K562 (cell line): ENCODE results near the gene B3GALT4. TPM values are rescaled to one million over a fixed set of nuclear protein-coding genes. Genes with fewer than 3 reads are reported as not detected.

ENCODE experiments used
- ASH1L ChIP-seq: fragments of 450-650 bp; IDR thresholded peaks from 2 replicates; pipeline ENCODE4 v1.6.1; 2018; ENCODE audit warnings: borderline replicate concordance, mild to moderate bottlenecking, low read depth; ENCODE audit not compliant: partially characterized antibody
- ATF7 ChIP-seq: fragments of 450-650 bp; IDR thresholded peaks from 2 replicates; pipeline ENCODE4 v1.7.1; 2014; ENCODE audit warnings: mild to moderate bottlenecking, moderate library complexity
- GABPB2 ChIP-seq: fragments of 250-450 bp; sonication (Bioruptor Pico); conservative IDR thresholded peaks from 2 replicates; pipeline ENCODE4 v1.5.1; 2021; ENCODE audit warnings: mild to moderate bottlenecking
- GATAD2B ChIP-seq: fragments of 450-650 bp; IDR thresholded peaks from 2 replicates; pipeline ENCODE4 v1.6.1; 2017; ENCODE audit warnings: mild to moderate bottlenecking, borderline replicate concordance
- HNRNPLL ChIP-seq: fragments of 200-400 bp; formaldehyde crosslinking; IDR thresholded peaks from 2 replicates; pipeline ENCODE4 v1.6.1; 2017; ENCODE audit warnings: low read length, low read depth, mild to moderate bottlenecking; ENCODE audit not compliant: poor library complexity, severe bottlenecking
- POLR2B ChIP-seq: fragments of 450-650 bp; IDR thresholded peaks from 2 replicates; pipeline ENCODE4 v1.6.1; 2018; ENCODE audit warnings: low read depth; ENCODE audit not compliant: partially characterized antibody
- RBM15 ChIP-seq: fragments of 200-400 bp; formaldehyde crosslinking; IDR thresholded peaks from 2 replicates; pipeline ENCODE4 v1.6.1; 2018; ENCODE audit warnings: mild to moderate bottlenecking, low read length, moderate library complexity; ENCODE audit not compliant: insufficient read depth
- SETDB1 ChIP-seq: IDR thresholded peaks from one replicate; pipeline ENCODE4 v1.6.1; 2012; ENCODE audit warnings: low read length, control low read depth, inconsistent platforms
- TAF15 ChIP-seq: fragments of 200-400 bp; formaldehyde crosslinking; IDR thresholded peaks from 2 replicates; pipeline ENCODE4 v1.6.1; 2017; ENCODE audit warnings: mild to moderate bottlenecking, low read depth, low read length, moderate library complexity
- ZC3H8 ChIP-seq: fragments of 450-650 bp; IDR thresholded peaks from 2 replicates; pipeline ENCODE4 v1.6.1; 2017
- ZNF668 ChIP-seq: fragments of 250-450 bp; sonication (Bioruptor Pico); IDR thresholded peaks from 2 replicates; pipeline ENCODE4 v1.8.0; 2022; ENCODE audit warnings: mild to moderate bottlenecking, inconsistent platforms
- ZNF695 ChIP-seq: fragments of 450-650 bp; formaldehyde crosslinking; IDR thresholded peaks from 2 replicates; pipeline ENCODE4 v1.4.0; 2020; ENCODE audit warnings: mild to moderate bottlenecking, moderate library complexity
- ZNF717 ChIP-seq: fragments of 250-450 bp; sonication (Bioruptor Pico); IDR thresholded peaks from 2 replicates; pipeline ENCODE4 v1.5.0; 2021
- ZNF780A ChIP-seq: fragments of 250-450 bp; sonication (Bioruptor Pico); IDR thresholded peaks from 2 replicates; pipeline ENCODE4 v1.5.0; 2021; ENCODE audit warnings: mild to moderate bottlenecking
- polyA plus RNA-seq, 8 experiments: library from polyadenylated mRNA; depleted of rRNA in 4 of 8; stranded (reverse) in 5 of 8; unstranded in 3 of 8; fragments of >200 nt; fragmentation: Nextera tagmentation in 2 of 8; fragmentation: Illumina TruSeq in 1 of 8; extraction: Ambion mirVana in 2 of 8; extraction: Trizol in 1 of 8; gene quantifications; 2 replicates each; pipeline versions ENCODE4 v1.2.1 to v1.2.3, GENCODE V29; 2011 to 2014; ENCODE audit warnings: inconsistent platforms in 1 of 8, missing spikeins in 1 of 8
- total RNA-seq, 7 experiments: library from RNA; depleted of rRNA in 6 of 7; stranded (reverse); fragments of >200 nt in 6 of 7; fragmentation: Illumina TruSeq in 2 of 7; extraction: Trizol in 2 of 7; gene quantifications; 2 replicates each; pipeline versions ENCODE4 v1.2.1 to v1.2.3, GENCODE V29; 2011 to 2021; ENCODE audit warnings: low replicate concordance in 1 of 7
- TF ChIP-seq, protein P1 (sequence below), 3 experiments: fragments of 200-800 bp in 1 of 3; sonication (Bioruptor generic) in 1 of 3; sonication (generic) in 1 of 3; formaldehyde crosslinking in 1 of 3; IDR thresholded peaks; 2 replicates each; pipeline versions ENCODE4 v1.6.1 to v1.8.0; 2016 to 2022; ENCODE audit warnings: mild to moderate bottlenecking in 2 of 3, missing compliant biosample characterization in 2 of 3, missing genetic modification characterization in 2 of 3, missing genetic modification reagents in 1 of 3
- TF ChIP-seq, protein P2 (sequence below): fragments of 250-450 bp; sonication (Bioruptor Pico); IDR thresholded peaks from 2 replicates; pipeline ENCODE4 v1.4.0; 2020
- TF ChIP-seq, protein P3 (sequence below): conservative IDR thresholded peaks from 2 replicates; pipeline ENCODE4 v1.6.1; 2011; ENCODE audit warnings: low read depth, mild to moderate bottlenecking, low read length; ENCODE audit not compliant: control insufficient read depth

B3GALT4 gene
- total and polyA plus RNA-seq, 9 of the 15 experiments (the other 6 are each of a cell fraction or from before 2014, with no cell fraction given): 0.11 to 1.3 (median 0.53) TPM; not detected in 1

- TF ChIP-seq ASH1L (peak; percentile 62), TAF15 (0 out of 2 replicates have a peak, but pooled peaks have one; percentile 78), ZNF695 (CRISPR knock-in tag) (0 out of 2 replicates have a peak, but pooled peaks have one; percentile 9), ATF7 (peak; percentile 93), RBM15 (no peak), ZNF668 (CRISPR knock-in tag) (peak; percentile 10; the same call in 1 of the 2 replicates), GATAD2B (peak; percentile 52; the same call in 1 of the 2 replicates), SETDB1 (peak; percentile 73), POLR2B (peak; percentile 100), ZNF780A (CRISPR knock-in tag) (no peak), GABPB2 (no peak), HNRNPLL (peak; percentile 52), ZC3H8 (no peak), ZNF717 (CRISPR knock-in tag) (peak; percentile 86)
- TF ChIP-seq, protein P1, sequence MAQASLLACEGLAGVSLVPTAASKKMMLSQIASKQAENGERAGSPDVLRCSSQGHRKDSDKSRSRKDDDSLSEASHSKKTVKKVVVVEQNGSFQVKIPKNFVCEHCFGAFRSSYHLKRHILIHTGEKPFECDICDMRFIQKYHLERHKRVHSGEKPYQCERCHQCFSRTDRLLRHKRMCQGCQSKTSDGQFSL (CRISPR knock-in tag; IDR thresholded peaks at IDR 0.05): no peak
- TF ChIP-seq, protein P1 (tag; IDR thresholded peaks at IDR 0.05): no peak; a peak in 1 of 4 replicates
- TF ChIP-seq, protein P2, sequence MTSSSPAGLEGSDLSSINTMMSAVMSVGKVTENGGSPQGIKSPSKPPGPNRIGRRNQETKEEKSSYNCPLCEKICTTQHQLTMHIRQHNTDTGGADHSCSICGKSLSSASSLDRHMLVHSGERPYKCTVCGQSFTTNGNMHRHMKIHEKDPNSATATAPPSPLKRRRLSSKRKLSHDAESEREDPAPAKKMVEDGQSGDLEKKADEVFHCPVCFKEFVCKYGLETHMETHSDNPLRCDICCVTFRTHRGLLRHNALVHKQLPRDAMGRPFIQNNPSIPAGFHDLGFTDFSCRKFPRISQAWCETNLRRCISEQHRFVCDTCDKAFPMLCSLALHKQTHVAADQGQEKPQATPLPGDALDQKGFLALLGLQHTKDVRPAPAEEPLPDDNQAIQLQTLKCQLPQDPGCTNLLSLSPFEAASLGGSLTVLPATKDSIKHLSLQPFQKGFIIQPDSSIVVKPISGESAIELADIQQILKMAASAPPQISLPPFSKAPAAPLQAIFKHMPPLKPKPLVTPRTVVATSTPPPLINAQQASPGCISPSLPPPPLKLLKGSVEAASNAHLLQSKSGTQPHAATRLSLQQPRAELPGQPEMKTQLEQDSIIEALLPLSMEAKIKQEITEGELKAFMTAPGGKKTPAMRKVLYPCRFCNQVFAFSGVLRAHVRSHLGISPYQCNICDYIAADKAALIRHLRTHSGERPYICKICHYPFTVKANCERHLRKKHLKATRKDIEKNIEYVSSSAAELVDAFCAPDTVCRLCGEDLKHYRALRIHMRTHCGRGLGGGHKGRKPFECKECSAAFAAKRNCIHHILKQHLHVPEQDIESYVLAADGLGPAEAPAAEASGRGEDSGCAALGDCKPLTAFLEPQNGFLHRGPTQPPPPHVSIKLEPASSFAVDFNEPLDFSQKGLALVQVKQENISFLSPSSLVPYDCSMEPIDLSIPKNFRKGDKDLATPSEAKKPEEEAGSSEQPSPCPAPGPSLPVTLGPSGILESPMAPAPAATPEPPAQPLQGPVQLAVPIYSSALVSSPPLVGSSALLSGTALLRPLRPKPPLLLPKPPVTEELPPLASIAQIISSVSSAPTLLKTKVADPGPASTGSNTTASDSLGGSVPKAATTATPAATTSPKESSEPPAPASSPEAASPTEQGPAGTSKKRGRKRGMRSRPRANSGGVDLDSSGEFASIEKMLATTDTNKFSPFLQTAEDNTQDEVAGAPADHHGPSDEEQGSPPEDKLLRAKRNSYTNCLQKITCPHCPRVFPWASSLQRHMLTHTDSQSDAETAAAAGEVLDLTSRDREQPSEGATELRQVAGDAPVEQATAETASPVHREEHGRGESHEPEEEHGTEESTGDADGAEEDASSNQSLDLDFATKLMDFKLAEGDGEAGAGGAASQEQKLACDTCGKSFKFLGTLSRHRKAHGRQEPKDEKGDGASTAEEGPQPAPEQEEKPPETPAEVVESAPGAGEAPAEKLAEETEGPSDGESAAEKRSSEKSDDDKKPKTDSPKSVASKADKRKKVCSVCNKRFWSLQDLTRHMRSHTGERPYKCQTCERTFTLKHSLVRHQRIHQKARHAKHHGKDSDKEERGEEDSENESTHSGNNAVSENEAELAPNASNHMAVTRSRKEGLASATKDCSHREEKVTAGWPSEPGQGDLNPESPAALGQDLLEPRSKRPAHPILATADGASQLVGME: peak; percentile 96
- TF ChIP-seq, protein P3, sequence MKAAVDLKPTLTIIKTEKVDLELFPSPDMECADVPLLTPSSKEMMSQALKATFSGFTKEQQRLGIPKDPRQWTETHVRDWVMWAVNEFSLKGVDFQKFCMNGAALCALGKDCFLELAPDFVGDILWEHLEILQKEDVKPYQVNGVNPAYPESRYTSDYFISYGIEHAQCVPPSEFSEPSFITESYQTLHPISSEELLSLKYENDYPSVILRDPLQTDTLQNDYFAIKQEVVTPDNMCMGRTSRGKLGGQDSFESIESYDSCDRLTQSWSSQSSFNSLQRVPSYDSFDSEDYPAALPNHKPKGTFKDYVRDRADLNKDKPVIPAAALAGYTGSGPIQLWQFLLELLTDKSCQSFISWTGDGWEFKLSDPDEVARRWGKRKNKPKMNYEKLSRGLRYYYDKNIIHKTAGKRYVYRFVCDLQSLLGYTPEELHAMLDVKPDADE: peak; percentile 83
Observed at GRCh38 chr6:33271468-33272274, 5.3 kb upstream of the B3GALT4 start, which contains the start of the genes RPS18 and VPS52 (continued).
